Natural killer cell (primary cell): Measurements from ENCODE around the gene CPOX. TPM values are rescaled to one million over a fixed set of nuclear protein-coding genes. Genes with fewer than 3 reads are reported as not detected.
"Not testable (repeated sequence)": the region's sequence is repeated elsewhere in the genome, so short reads cannot be mapped to it uniquely, and the experiment has no call there.

ENCODE experiments used
- ATAC-seq, 3 donors: fragments of 150-1000 bp in 2 of 3; fragments of 200-7000 bp in 1 of 3; cut with Tn5 transposase; 1 replicate in 1 of 3; 2 replicates in 2 of 3; pipeline ENCODE4 v1.10.0; 2021; ENCODE audit warnings: mild to moderate bottlenecking in 2 of 3, moderate library complexity in 2 of 3
- DNase-seq, 2 donors: peaks; one replicate each; pipeline versions ENCODE4 v3.0.0 to v3.0.0-alpha.2; 2013 to 2021; ENCODE audit warnings: mixed read lengths in 1 of 2
- H3K27ac ChIP-seq: one replicate; pipeline ENCODE4 v1.5.1; 2013; ENCODE audit warnings: mild to moderate bottlenecking, low read length
- H3K27me3 ChIP-seq: one replicate; pipeline ENCODE4 v1.6.1; 2013; ENCODE audit warnings: low read length; ENCODE audit not compliant: control insufficient read depth, insufficient read depth
- H3K36me3 ChIP-seq: one replicate; pipeline ENCODE4 v1.6.1; 2013; ENCODE audit warnings: low read length; ENCODE audit not compliant: control insufficient read depth, insufficient read depth
- H3K4me1 ChIP-seq: one replicate; pipeline ENCODE4 v1.6.1; 2013; ENCODE audit warnings: low read length; ENCODE audit not compliant: control insufficient read depth, insufficient read depth
- H3K4me3 ChIP-seq: one replicate; pipeline ENCODE4 v1.5.1; 2013; ENCODE audit warnings: low read length
- H3K9me3 ChIP-seq: one replicate; pipeline ENCODE4 v1.6.1; 2013; ENCODE audit warnings: low read length; ENCODE audit not compliant: control insufficient read depth, insufficient read depth
- H3K27ac Mint-ChIP-seq, 2 donors: one replicate each; pipeline ENCODE4 v1.8.0; 2022; ENCODE audit warnings: mild to moderate bottlenecking in 2 of 2, mixed read lengths in 2 of 2, moderate library complexity in 1 of 2
- H3K27me3 Mint-ChIP-seq, 2 donors: one replicate each; pipeline ENCODE4 v1.8.0; 2022; ENCODE audit warnings: low read depth in 2 of 2, mixed read lengths in 2 of 2
- H3K36me3 Mint-ChIP-seq: one replicate; pipeline ENCODE4 v1.8.0; 2022; ENCODE audit warnings: mixed read lengths
- H3K4me1 Mint-ChIP-seq, 2 donors: one replicate each; pipeline ENCODE4 v1.8.0; 2022; ENCODE audit warnings: mixed read lengths in 2 of 2
- H3K4me3 Mint-ChIP-seq: one replicate; pipeline ENCODE4 v1.8.0; 2022; ENCODE audit warnings: mild to moderate bottlenecking, moderate library complexity, mixed read lengths
- H3K9me3 Mint-ChIP-seq, 2 donors: one replicate each; pipeline ENCODE4 v1.8.0; 2022; ENCODE audit warnings: mixed read lengths in 2 of 2
- CTCF ChIP-seq: fragments of 200-600 bp; IDR thresholded peaks from one replicate; pipeline ENCODE4 v1.8.0; 2022; ENCODE audit warnings: antibody characterized with exemption
- WGBS: methylation state at CpG from one replicate; pipeline ENCODE4 v1.1.7; 2013; ENCODE audit warnings: missing lambda C conversion rate; ENCODE audit not compliant: insufficient coverage; 5-methylcytosine and 5-hydroxymethylcytosine counted together
- intact Hi-C: fragments of 100-400 bp; cut with micrococcal nuclease; formaldehyde crosslinking; loops from one replicate; pipeline ENCODE4 v1.14.2; 2022
- total RNA-seq, 4 donors: library from RNA; stranded (reverse); fragments of 120-200 nt in 1 of 4; gene quantifications; one replicate each; pipeline versions ENCODE4 v1.2.3 to v1.2.4, GENCODE V29; 2013 to 2022

CPOX gene
- 10 to 100 TPM in 2 of 3 donors, 1 to 10 TPM in 1; 7.6 to 12.7 (median 12.2) TPM for total RNA-seq
- 19.6 TPM for total RNA-seq (2013)

GRCh38 chr3:98593046-98593936 is at the start of gene CPOX:
Gene CPOX (minus strand): TSS chr3:98593611. CDS start chr3:98593504, 107 bp downstream.
- Mint-ChIP-seq H3K36me3 (peaks cover 2% of the 10 kb centered on the region), H3K4me1 (peaks cover 34 to 40% of the 10 kb centered on the region in 2 donors), H3K27me3 (no peaks in the 10 kb centered on the region), H3K4me3 (peak within 1 kb of the TSS; percentile 97), H3K9me3 (no peaks in the 10 kb centered on the region), H3K27ac (peak within 1 kb of the TSS; percentile 87 to 94)
- peak within 1 kb of the TSS; percentile 44 for H3K27ac ChIP-seq
- peaks cover 10% of the 10 kb centered on the region for H3K36me3 ChIP-seq
- intact Hi-C loops = loop anchor here (1.0 kb wide), 1 partner anchor 71 kb away; the partner anchor contains the start of gene CLDND1
- no peaks in the 10 kb centered on the region for H3K9me3 ChIP-seq
- DNase-seq (peak; percentile 63 to 88), ATAC-seq (peak; percentile 92 to 96 (median 95))
- H3K27me3 ChIP-seq = no peaks in the 10 kb centered on the region
- peaks cover 14% of the 10 kb centered on the region for H3K4me1 ChIP-seq
- peak; percentile 11 for TF ChIP-seq CTCF
- WGBS = under 1% methylated on average over 84 of the region's 84 CpGs
- H3K4me3 ChIP-seq = peak within 1 kb of the TSS; percentile 62

- H3K27ac ChIP-seq, H3K36me3 ChIP-seq, H3K9me3 Mint-ChIP-seq, H3K27me3 ChIP-seq, intact Hi-C loops, ATAC-seq, H3K4me3 Mint-ChIP-seq, H3K4me1 ChIP-seq, H3K4me3 ChIP-seq, H3K9me3 ChIP-seq, DNase-seq, H3K36me3 Mint-ChIP-seq, H3K27ac Mint-ChIP-seq, H3K4me1 Mint-ChIP-seq: not testable (repeated sequence)
- peaks cover 4 to 12% of the 10 kb centered on the region in 2 donors for H3K27me3 Mint-ChIP-seq
- 75% methylated on average over 3 of the region's 9 CpGs for WGBS
These were observed 49.4 kb upstream of the CPOX start for GRCh38 chr3:98642769-98643168.

GRCh38 chr3:98641756-98642155 is 48.3 kb upstream of the CPOX start:
- H3K27ac Mint-ChIP-seq, H3K4me3 ChIP-seq, H3K4me3 Mint-ChIP-seq, H3K9me3 Mint-ChIP-seq, H3K9me3 ChIP-seq, H3K4me1 Mint-ChIP-seq, ATAC-seq, H3K36me3 ChIP-seq, H3K27me3 ChIP-seq, H3K27ac ChIP-seq, DNase-seq, H3K4me1 ChIP-seq, intact Hi-C loops, H3K36me3 Mint-ChIP-seq: not testable (repeated sequence)
- WGBS = 79% methylated on average over 2 of the region's 2 CpGs
- H3K27me3 Mint-ChIP-seq = peaks cover 4 to 12% of the 10 kb centered on the region in 2 donors

- H3K4me1 Mint-ChIP-seq, H3K27me3 ChIP-seq, H3K27ac Mint-ChIP-seq, H3K4me1 ChIP-seq, H3K4me3 Mint-ChIP-seq, H3K4me3 ChIP-seq, H3K36me3 ChIP-seq, DNase-seq, H3K9me3 ChIP-seq, H3K27me3 Mint-ChIP-seq, H3K9me3 Mint-ChIP-seq, ATAC-seq, H3K27ac ChIP-seq, intact Hi-C loops, H3K36me3 Mint-ChIP-seq: not testable (repeated sequence)
- no CpG with 5 or more reads among the region's 2 CpGs for WGBS
These were observed 45.1 kb upstream of the CPOX start for GRCh38 chr3:98638515-98638914.

- Histone ChIP-seq H3K9me3 (no peaks in the 10 kb centered on the region), H3K27ac (no peak overlapping the region), H3K27me3 (no peaks in the 10 kb centered on the region), H3K36me3 (no peaks in the 10 kb centered on the region), H3K4me3 (no peak overlapping the region), H3K4me1 (no peaks in the 10 kb centered on the region)
- no peaks in the 10 kb centered on the region for H3K27me3 Mint-ChIP-seq
- TF ChIP-seq CTCF = no peak
- ATAC-seq (no peak), DNase-seq (no peak)
- intact Hi-C loops = no loop called here
- H3K4me1 Mint-ChIP-seq = no peaks in the 10 kb centered on the region
- 89% methylated on average over 3 of the region's 3 CpGs for WGBS
- no peak overlapping the region for H3K4me3 Mint-ChIP-seq
- no peaks in the 10 kb centered on the region for H3K9me3 Mint-ChIP-seq
- no peaks in the 10 kb centered on the region for H3K36me3 Mint-ChIP-seq
- H3K27ac Mint-ChIP-seq = no peak overlapping the region
These were observed 37.0 kb upstream of the CPOX start for GRCh38 chr3:98630416-98630815.
